NCI-H2196 treated with DMSO at 0.1 percent for 48 hours (cell line): ENCODE measurements around the gene UNC13A.
"Not testable (repeated sequence)": the region's sequence is repeated elsewhere in the genome, so short reads cannot be mapped to it uniquely, and the experiment has no call there.

Source experiments
- DNase-seq: peaks from one replicate; lab custom pipeline; 2025; ENCODE audit not compliant: unreplicated experiment; lab: John Stamatoyannopoulos, UW

UNC13A gene

DNA sequence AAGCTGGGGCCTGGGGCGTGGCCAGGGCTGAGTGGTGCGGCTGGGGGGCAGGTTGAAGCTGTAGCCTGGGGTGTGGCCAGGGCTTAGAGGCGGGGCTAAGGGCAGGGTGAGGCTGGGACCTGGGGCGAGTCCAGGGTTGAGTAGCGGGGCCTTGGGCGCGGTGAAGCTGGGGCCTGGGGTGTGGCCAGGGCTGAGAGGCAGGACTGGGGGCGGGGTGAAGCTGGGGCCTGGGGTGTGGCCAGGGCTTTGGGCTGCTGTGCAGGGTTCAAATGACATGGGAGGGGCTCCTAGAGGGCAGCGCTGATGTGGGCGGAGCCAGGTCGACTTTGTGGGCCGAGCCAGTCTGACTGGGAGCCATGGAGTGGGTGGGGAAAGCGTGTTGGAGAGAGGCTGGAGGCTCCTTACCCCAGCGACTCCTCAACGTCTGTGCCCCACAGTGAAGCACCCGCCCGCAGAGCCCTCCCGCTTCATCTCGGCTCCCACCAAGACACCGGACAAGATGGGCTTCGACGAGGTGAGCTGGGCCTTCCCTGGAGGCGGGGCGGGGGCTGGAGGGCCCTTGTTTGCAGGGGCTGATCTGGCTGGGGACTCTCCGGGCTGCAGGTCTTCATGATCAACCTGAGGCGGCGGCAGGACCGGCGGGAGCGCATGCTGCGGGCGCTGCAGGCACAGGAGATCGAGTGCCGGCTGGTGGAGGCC, 111.2 kb downstream of the UNC13A start:
- peak; percentile 31 for DNase-seq

DNA sequence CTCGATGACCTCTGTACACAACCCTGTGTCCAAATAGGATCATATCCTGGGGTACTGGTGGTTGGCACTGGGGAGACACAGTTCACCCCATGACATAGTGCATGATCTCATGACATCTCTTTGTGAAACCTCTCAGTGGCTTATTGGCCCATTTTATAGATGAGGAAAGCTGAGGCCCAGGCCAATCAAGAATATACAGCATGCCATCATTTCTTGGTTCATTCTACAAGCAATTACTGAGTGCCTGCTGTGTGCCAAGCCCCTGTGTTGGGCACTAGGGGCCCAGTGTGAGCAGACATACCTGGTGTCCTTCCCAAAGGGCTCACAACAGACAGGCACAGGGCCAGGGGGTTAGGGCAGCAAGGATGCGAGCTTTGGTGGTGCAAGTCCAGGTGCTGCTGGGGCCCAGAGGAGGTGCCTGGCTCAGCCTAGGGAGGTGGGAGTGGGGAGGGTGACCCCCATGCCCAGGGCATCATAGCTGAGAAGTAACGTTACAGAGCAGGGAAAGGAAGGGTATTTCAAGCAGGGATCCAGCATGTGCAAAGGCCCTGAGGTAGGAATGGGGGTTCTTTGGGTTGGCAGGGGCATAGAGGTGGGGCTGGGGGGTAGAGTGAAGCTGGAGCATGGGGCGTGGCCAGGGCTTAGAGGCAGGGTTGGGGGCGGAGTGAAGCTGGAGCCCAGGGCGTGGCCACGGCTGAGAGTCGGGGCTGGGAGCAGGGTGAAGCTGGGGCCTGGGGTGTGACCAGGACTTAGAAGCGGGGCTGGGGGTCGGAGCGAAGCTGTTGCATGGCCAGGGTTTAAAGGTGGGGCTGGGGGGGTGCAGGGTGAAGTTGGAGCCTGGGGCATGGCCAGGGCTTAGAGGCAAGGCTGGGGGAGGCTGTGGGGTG, 112.0 kb downstream of the UNC13A start:
- DNase-seq, result no peak

DNA sequence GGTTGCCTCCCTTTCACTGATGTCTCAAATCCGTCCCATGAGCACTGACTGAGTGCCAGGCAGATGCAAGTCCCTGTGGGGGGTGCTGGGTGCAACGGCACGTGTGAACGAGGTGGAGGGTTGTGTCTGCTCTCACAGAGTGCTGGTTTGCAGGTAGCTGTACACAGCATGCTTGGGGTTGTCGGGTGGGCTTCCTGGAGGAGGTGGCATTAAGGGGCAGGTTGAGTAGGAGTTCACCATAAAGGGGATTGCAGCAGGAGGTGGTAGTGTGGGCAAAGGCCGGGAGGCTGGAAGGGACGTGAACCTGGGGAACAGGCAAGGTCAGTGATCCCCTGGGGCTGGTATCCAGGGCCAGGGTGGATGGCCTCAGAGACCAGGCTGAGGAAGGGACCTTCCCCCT, 115.5 kb downstream of the UNC13A start:
- DNase-seq, result no peak

DNA sequence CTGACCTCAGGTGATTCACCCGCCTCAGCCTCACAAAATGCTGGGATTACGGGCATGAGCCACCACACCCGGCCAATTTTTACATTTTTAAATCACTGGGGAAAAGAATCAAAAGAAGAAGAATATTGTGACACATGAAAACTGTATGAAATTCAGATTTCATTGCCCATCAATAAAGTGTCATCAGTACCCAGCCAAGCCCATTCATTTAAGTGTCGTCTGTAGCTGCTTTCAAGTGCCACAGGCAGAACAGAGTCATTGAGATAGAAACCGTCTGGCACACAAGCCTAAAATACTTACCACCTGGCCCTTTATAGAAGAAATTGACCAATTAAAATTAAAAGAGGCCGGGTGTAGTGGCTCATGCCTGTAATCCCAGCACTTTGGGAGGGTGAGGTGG, 117.4 kb downstream of the UNC13A start:
- no peak for DNase-seq

DNA sequence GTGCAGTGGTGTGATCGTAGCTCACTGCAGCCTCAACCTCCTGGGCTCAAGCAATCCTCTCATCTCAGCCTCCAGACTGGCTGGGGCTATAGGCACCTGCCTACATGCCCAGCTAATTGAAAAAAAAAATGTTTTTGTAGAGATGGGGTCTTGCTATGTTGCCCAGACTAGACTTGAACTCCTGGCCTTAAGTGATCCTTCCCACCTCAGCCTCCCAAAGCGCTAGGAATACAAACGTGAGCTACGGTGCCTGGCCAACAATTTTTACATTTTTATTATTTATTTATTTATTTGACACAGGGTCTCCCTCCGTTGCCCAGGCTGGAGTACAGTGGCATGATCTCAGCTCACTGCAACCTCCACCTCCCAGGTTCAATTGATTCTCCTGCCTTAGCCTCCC, 117.9 kb downstream of the UNC13A start:
- DNase-seq, result not testable (repeated sequence)

DNA sequence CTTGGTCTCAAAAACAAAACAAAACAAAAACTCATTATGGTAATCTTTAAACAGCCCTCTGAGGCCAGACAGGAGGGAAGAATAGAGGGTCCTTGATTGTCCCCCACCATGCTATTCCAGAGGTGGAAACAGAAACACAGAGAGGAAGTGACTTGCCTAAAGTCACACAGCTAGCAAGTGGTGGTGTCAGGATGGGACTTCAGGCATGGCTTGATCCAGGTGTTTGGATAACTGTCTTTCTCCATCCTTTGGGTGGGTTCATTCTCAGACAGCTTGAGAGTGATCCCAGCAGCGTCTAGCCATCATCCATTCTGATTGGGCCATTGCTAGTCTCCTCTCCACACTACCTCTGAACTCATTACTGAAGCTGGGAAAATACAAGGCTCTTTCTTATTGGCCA, 120.2 kb downstream of the UNC13A start:
- DNase-seq, result no peak

DNA sequence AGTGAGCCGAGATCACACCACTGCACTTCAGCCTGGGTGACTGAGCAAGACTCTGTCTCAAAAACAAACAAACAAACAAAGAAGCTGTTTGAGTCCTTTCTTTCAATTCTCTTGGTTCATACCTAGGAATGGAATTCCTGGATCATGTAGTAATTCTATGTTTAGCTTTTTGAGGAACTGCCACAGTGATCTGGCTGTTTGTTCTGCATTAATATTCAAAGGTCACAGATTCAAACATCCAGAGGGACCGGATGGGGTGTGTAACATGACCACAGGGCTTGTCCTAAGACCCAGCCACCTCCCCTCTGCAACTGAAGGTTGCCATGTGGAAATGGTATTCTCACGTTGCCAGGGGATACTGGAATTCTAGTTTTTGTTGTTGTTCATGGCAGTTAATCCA, 122.5 kb downstream of the UNC13A start:
- DNase-seq, result no peak

DNA sequence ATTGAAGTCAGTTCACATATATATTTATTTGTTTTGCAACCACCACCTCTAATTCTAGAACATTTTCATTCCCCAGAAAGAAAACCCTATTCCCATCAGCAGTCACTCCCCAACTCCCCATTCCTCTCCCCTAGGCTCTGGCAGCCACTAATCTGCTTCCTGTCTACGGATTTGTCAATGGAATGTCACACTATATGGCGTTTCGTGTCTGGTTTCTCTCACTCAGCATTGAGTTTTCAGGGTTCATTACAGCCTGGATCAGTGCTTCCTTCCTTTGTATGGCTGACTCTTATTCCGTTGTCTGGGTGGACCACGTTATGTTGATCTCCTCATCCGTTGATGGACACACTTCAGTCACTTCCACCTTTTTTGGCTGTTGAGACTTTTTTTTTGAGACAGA, 123.4 kb downstream of the UNC13A start:
- DNase-seq, result no peak

DNA sequence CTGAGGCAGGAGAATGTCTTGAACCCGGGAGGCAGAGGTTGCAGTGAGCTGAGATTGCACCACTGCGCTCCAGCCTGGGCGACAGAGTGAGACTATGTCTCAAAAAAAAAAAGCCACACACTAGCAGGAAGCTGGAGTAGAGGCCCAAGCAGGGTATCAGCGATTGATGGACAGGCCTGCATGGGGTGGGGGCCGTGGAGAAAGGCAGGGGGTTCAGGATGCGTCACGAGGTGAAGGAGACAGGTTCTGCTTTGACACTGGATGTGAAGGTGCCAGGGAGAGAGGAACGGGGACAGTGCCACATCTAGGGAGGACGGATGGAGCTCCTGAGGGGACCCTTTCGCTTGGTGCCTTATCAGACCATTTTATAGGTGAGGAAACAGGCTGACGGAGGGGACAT, 125.6 kb downstream of the UNC13A start:
- DNase-seq, result no peak

DNA sequence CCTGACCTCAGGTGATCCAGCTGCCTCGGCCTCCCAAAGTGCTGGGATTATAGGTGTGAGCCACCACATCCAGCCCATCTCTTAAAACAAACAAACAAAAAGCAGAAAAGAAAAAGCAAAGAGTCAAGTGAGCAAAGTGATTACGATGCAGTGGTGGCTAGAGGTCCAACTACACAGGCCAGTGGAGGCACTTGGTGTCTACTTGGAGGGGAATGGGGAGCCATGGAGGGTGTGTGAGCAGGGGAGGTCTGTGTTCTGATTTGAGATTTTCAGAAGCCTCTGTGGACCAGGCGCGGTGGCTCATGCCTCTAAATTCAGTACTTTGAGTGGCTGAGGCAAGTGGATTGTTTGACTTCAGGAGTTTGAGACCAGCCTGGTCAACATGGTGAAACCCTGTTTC, 126.1 kb downstream of the UNC13A start:
- DNase-seq, result no peak

DNA sequence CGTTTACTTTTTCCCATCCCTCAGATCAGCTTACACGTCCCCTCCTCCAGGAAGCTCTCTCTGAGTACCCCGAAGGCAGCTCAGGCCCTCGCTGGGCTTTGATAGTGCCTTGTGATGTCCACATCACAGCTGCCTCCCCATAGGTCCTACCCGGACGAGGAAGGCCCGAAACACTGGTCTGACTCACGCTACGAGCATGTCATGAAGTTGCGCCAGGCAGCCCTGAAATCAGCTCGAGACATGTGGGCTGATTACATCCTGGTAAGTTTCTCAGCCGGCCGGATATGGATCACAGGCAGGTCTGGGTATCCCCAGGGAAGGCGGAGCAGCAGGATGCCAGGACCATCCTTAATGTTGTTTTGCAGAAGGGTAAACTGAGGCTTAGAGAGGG, 128.0 kb downstream of the UNC13A start:
- no peak for DNase-seq

DNA sequence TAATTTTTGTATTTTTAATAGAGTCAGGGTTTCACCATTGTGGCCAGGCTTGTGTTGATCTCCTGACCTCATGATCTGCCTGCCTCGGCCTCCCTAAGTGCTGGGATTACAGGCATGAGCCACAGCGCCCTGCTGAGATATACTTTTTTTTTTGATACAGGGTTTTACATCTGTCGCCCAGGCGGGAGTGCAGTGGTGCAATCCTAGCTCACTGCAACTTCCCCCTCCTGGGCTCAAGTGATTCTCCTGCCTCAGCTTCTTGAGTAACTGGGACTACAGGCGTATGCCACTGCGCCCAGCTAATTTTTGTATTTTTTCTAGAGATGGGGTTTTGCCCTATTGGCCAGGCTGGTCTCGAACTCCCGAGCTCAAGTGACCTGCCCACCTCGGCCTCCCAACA, 130.7 kb downstream of the UNC13A start:
- no peak for DNase-seq

DNA sequence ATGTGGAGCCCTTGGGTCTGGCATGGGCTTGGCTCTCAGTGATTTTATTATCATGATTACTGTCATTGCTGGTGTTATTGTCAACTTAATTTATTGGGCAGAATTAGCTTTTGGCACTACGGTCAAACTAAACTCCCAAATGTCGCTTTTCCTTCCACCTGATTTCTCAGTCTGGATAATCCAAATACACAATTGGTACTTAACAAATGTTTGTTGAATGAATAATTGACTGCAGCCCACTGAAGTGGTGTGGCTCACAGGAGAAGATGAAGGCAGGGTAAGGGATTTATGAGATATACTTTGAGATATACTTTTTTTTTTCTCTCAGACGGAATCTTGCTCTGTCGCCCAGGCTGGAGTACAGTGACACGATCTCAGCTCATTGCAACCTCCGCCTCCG, 131.2 kb downstream of the UNC13A start:
- no peak for DNase-seq

DNA sequence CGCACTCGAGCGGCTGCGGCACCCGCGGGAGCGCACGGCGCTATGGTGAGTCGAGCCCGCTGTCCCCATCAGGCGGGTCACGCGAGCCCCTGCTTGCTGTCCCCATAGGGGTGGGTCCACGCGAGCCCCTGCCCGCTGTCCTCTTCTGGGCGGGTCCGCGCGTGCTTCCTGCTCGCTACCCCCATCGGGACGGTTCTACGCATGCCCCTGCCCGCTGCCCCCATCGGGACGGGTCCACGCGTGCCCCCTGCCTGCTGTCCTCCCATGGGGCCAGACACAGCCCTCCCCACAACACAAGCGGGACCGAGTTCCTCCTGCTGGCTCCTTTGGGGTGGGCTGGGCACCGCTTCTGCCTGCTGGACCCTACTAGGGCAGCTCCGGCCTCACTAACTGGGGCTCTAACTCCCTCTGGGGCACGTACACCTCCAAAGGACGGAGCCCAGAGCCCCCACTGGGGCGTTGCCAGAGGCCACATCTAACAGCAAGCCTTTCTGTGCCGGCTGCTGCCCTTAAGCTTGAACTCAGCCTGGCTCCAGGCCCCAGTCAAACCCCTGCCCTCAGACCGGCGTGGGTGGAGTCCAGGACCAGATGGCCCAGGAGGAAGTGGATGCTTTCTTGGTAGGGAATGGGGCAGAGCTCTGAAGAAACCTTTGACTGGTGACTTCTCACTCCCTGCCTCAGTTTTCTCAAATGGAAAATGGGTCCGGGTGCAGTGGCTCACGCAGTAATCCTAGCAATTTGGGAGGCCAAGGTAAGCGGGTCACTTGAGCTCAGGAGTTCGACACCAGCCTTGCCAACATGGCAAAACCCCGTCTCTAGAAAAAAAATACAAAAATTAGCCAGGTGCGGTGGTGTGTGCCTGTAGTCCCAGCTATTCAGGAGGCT, 132.0 kb downstream of the UNC13A start:
- peak; percentile 27 for DNase-seq

DNA sequence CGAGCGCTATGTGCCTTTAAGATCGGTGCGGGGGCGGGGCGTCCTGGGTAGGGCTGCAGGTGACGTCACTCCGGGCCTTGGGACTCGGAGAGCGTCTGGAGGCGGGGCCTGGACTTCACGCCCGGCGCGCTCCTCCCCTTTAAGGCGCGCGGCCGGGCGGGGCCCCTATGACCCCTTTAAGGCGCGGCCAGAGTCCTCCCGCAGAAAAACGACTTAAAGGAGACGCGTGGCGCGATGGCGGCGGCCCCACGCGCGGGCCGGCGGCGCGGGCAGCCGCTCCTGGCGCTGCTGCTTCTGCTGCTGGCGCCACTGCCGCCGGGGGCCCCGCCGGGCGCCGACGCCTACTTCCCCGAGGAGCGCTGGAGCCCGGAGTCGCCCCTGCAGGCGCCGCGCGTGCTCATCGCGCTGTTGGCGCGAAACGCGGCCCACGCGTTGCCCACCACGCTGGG, 132.7 kb downstream of the UNC13A start, which contains the start of gene COLGALT1:
COLGALT1 (plus strand) TSS at position 170 of the 449 bp plus-strand sequence; CDS start at position 235, 65 bp downstream.
- DNase-seq, result peak; percentile 97

DNA sequence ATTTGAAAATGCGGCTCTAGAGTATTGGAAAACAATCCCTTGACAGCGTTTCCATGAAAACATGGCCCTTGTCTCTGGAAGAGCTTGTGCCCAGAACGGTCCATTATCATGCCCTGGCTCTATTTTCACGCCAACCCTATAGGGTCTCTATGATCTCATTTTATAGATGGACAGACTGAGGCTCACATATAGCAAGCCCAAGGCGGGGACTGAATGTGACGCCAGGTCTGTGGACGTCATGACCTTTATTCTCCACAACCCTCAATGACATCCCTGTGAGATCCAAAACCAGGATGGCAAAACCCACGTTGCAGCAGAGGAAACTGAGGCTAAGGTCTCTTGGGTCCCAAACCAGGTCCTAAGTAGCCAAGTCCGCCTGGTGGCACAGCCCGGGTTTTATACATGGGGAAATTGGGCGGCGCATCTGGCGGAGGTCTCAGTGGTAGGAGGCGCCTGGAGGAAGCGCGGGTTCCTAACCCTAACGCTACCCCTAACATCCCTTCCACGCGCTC, 133.1 kb downstream of the UNC13A start:
- DNase-seq, result no peak

DNA sequence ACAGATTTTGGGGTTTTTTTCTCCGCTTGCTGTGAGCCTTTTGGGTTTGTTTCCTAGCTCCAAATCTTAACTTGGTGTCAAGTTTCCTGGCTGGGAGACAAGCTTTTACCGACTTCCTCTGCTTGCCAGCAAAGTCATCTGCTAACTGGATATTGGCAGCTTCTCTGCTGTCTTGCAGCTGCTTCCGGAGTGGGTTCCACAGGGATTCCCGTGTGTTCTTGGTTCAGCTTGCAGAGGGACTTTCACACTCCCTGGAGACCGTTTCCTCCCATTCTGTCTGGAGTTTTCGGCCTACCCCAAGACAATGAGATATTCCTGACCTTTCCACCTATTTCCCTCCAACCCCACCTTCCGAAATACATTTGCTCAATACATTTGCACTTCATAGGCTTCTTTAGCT, 134.9 kb downstream of the UNC13A start:
- peak; percentile 80 for DNase-seq

DNA sequence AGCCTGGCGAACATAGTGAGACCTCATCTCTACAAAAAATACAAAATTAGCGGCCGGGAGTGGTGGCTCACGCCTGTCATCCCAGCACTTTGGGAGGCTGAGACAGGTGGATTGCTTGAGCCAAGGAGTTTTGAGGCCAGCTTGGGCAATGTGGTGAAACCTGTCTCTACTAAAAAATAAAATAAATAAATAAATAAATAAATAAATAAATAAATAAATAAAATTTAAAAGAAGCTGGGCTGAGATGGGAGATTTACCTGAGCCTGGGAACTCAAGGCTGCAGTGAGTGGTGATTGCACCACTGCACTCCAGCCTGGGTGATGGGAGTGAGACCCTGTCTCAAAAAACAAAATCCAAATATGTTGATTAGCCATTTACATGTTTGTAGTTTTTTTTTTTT, 135.4 kb downstream of the UNC13A start:
- DNase-seq, result not testable (repeated sequence)
